K562 (cell line): ENCODE results near the gene NELL1. TPM values are rescaled to one million over a fixed set of nuclear protein-coding genes. Genes with fewer than 3 reads are reported as not detected.

Source experiments
- ATAC-seq: fragments of 200-7000 bp; cut with Tn5 transposase; 3 replicates; pipeline ENCODE4 v1.9.1; 2020; ENCODE audit warnings: moderate library complexity
- BruUV-seq: library from RNA; stranded (reverse); fragments of 400-500 nt; replicated peaks from 2 replicates; lab custom pipeline; 2021; lab: Mats Ljungman, UMichigan
- CTCF ChIA-PET: fragments of 300-600 bp; formaldehyde crosslinking; extraction: SDS; loops from one replicate; lab custom pipeline; 2021; ENCODE audit warnings: low intra/inter-chr PET ratio; lab: Yijun Ruan, JAX
- POLR2A ChIA-PET: fragments of 300-600, 350-650 bp; sonication (Branson Sonifier 250); formaldehyde crosslinking; extraction: SDS; loops from one replicate; lab custom pipeline; 2021; ENCODE audit warnings: antibody characterized with exemption, inconsistent platforms; lab: Yijun Ruan, JAX
- DNase-seq, 4 experiments: peaks; one replicate each; pipeline versions ENCODE4 v3.0.0 to v3.0.0-alpha.2; 2011 to 2018; ENCODE audit warnings: low spot score in 3 of 4, mixed read lengths in 3 of 4; ENCODE audit errors: extremely low read depth in 1 of 4
- FAIRE-seq: peaks from 2 replicates; lab custom pipeline; 2011; peaks lifted over from hg19 to GRCh38; lab: Jason Lieb, UNC
- H2AFZ ChIP-seq: 2 replicates; pipeline ENCODE4 v1.6.0; 2011; ENCODE audit warnings: low read depth, low read length, control low read depth, inconsistent platforms
- H3K27ac ChIP-seq: fragments of 200-600 bp; 3 replicates; pipeline ENCODE4 v1.8.0; 2011; ENCODE audit warnings: low read depth, mild to moderate bottlenecking, control low read depth, inconsistent platforms, low read length, moderate library complexity, mixed read lengths; ENCODE audit errors: extremely low read depth
- H3K27me3 ChIP-seq, 2 experiments: fragments of 300-600 bp in 1 of 2; 2 replicates in 1 of 2; 3 replicates in 1 of 2; pipeline versions ENCODE4 v1.6.0 to v1.8.0; 2011; ENCODE audit warnings: inconsistent platforms in 2 of 2, low read length in 2 of 2, mild to moderate bottlenecking in 1 of 2, mixed read lengths in 1 of 2, moderate library complexity in 1 of 2; ENCODE audit not compliant: control insufficient read depth in 2 of 2, insufficient read depth in 2 of 2
- H3K36me3 ChIP-seq: fragments of 300-600 bp; 3 replicates; pipeline ENCODE4 v1.8.0; 2011; ENCODE audit warnings: mild to moderate bottlenecking, low read length, inconsistent platforms; ENCODE audit not compliant: control insufficient read depth, insufficient read depth
- H3K4me1 ChIP-seq, 2 experiments: fragments of 200-600 bp in 1 of 2; replicated peaks in 1 of 2; 2 replicates in 1 of 2; 3 replicates in 1 of 2; pipeline versions ENCODE4 v1.5.1 to v1.8.0; 2011; ENCODE audit warnings: inconsistent platforms in 2 of 2, low read length in 2 of 2, mild to moderate bottlenecking in 1 of 2, mixed read lengths in 1 of 2, moderate library complexity in 1 of 2; ENCODE audit not compliant: control insufficient read depth in 2 of 2, insufficient read depth in 2 of 2
- H3K4me2 ChIP-seq: 2 replicates; pipeline ENCODE4 v1.6.1; 2011; ENCODE audit warnings: low read length, control low read depth, inconsistent platforms, mixed read lengths; ENCODE audit not compliant: insufficient read depth
- H3K4me3 ChIP-seq: fragments of 200-600 bp; sonication (generic), shearing (Covaris generic); 2 replicates; pipeline ENCODE4 v1.5.1; 2016; ENCODE audit warnings: control low read depth, inconsistent platforms
- H3K79me2 ChIP-seq: fragments of 200-600 bp; 3 replicates; pipeline ENCODE4 v1.8.0; 2011; ENCODE audit warnings: low read length, inconsistent platforms; ENCODE audit not compliant: control insufficient read depth, insufficient read depth
- H3K9ac ChIP-seq, 2 experiments: 2 replicates each; pipeline versions ENCODE4 v1.6.0 to v1.6.1; 2011; ENCODE audit warnings: low read depth in 2 of 2, low read length in 2 of 2, control low read depth in 1 of 2, inconsistent platforms in 1 of 2, mild to moderate bottlenecking in 1 of 2, mixed read lengths in 1 of 2; ENCODE audit not compliant: insufficient read depth in 1 of 2
- H3K9me1 ChIP-seq: one replicate; pipeline ENCODE4 v1.6.0; 2011; ENCODE audit warnings: inconsistent platforms, mild to moderate bottlenecking, low read length, moderate library complexity; ENCODE audit not compliant: control insufficient read depth, insufficient read depth
- H3K9me3 ChIP-seq: replicated peaks from 2 replicates; pipeline ENCODE4 v1.5.1; 2011; ENCODE audit warnings: low read depth, low read length, inconsistent platforms; ENCODE audit not compliant: control insufficient read depth, insufficient read depth
- H4K20me1 ChIP-seq: replicated peaks from 2 replicates; pipeline ENCODE4 v1.6.1; 2011; ENCODE audit warnings: low read length, inconsistent platforms, mixed read lengths; ENCODE audit not compliant: control insufficient read depth, insufficient read depth
- CCNT2 ChIP-seq: IDR thresholded peaks from 2 replicates; pipeline ENCODE4 v1.6.1; 2011; ENCODE audit warnings: borderline replicate concordance, low read depth, mild to moderate bottlenecking, moderate library complexity, mixed read lengths, low read length; ENCODE audit not compliant: insufficient read length; ENCODE audit errors: extremely low read depth
- GABPB2 ChIP-seq: fragments of 250-450 bp; sonication (Bioruptor Pico); conservative IDR thresholded peaks from 2 replicates; pipeline ENCODE4 v1.5.1; 2021; ENCODE audit warnings: mild to moderate bottlenecking
- HCFC1 ChIP-seq: IDR thresholded peaks from 2 replicates; pipeline ENCODE4 v1.6.1; 2012; ENCODE audit warnings: low read depth, low read length, improper control_type of control experiment
- HNRNPH1 ChIP-seq: fragments of 200-400 bp; formaldehyde crosslinking; optimal IDR thresholded peaks from 2 replicates; pipeline ENCODE3; 2017; ENCODE audit warnings: low read depth, mild to moderate bottlenecking, low read length, moderate library complexity
- MCM7 ChIP-seq, 2 experiments: fragments of 450-650 bp; IDR thresholded peaks; 2 replicates each; pipeline ENCODE4 v1.6.1; 2016 to 2018
- MTA2 ChIP-seq: fragments of 450-650 bp; IDR thresholded peaks from 2 replicates; pipeline ENCODE4 v1.6.1; 2016; ENCODE audit warnings: low read depth
- NBN ChIP-seq: fragments of 450-650 bp; IDR thresholded peaks from 2 replicates; pipeline ENCODE4 v1.6.1; 2016; ENCODE audit warnings: low read depth, mild to moderate bottlenecking
- ZNF146 ChIP-seq: IDR thresholded peaks from one replicate; pipeline ENCODE4 v1.6.1; 2018; ENCODE audit warnings: missing compliant biosample characterization; ENCODE audit not compliant: unreplicated experiment
- ZNF24 ChIP-seq: fragments of 450-650 bp; IDR thresholded peaks from 2 replicates; pipeline ENCODE4 v1.6.1; 2016
- ZNF431 ChIP-seq: sonication (generic); formaldehyde crosslinking; IDR thresholded peaks from 2 replicates; pipeline ENCODE4 v1.8.0; 2022; ENCODE audit warnings: mild to moderate bottlenecking, missing genetic modification reagents
- WGBS: fragments of 100-300 bp; shearing (Covaris generic); methylation state at CpG from one replicate; pipeline ENCODE4 v1.1.6; 2016; ENCODE audit warnings: low coverage, mixed read lengths; ENCODE audit not compliant: insufficient coverage; ENCODE audit errors: missing lambda C conversion rate; 5-methylcytosine and 5-hydroxymethylcytosine counted together
- in situ Hi-C: fragments of 300-500 bp; cut with MboI; formaldehyde crosslinking; loops from 4 replicates; pipeline ENCODE4 v1.15.0; 2018; ENCODE audit warnings: inconsistent platforms, mixed read lengths
- intact Hi-C: fragments of 100-400 bp; cut with micrococcal nuclease; formaldehyde crosslinking; loops from 2 replicates; pipeline ENCODE4 v1.14.2; 2022
- polyA plus RNA-seq, 8 experiments: library from polyadenylated mRNA; depleted of rRNA in 4 of 8; stranded (reverse) in 5 of 8; unstranded in 3 of 8; fragments of >200 nt; fragmentation: Nextera tagmentation in 2 of 8; fragmentation: Illumina TruSeq in 1 of 8; extraction: Ambion mirVana in 2 of 8; extraction: Trizol in 1 of 8; gene quantifications; 2 replicates each; pipeline versions ENCODE4 v1.2.1 to v1.2.3, GENCODE V29; 2011 to 2014; ENCODE audit warnings: inconsistent platforms in 1 of 8, missing spikeins in 1 of 8
- total RNA-seq, 7 experiments: library from RNA; depleted of rRNA in 6 of 7; stranded (reverse); fragments of >200 nt in 6 of 7; fragmentation: Illumina TruSeq in 2 of 7; extraction: Trizol in 2 of 7; gene quantifications; 2 replicates each; pipeline versions ENCODE4 v1.2.1 to v1.2.3, GENCODE V29; 2011 to 2021; ENCODE audit warnings: low replicate concordance in 1 of 7
- TF ChIP-seq, protein P1 (sequence below), 2 experiments: fragments of 150-350 bp in 1 of 2; IDR thresholded peaks; 2 replicates each; pipeline ENCODE4 v1.6.1; 2012 to 2016; ENCODE audit warnings: low read depth in 2 of 2, low read length in 2 of 2, mild to moderate bottlenecking in 1 of 2, moderate library complexity in 1 of 2
- TF ChIP-seq, protein P2 (sequence below), 2 experiments: fragments of 250-450 bp in 1 of 2; fragments of 450-650 bp in 1 of 2; sonication (Bioruptor Pico) in 1 of 2; IDR thresholded peaks; 2 replicates each; pipeline versions ENCODE4 v1.6.1 to v1.8.0; 2016 to 2021; ENCODE audit warnings: mild to moderate bottlenecking in 2 of 2, moderate library complexity in 2 of 2, missing compliant biosample characterization in 1 of 2, missing genetic modification characterization in 1 of 2
- TF ChIP-seq, protein P3 (sequence below): sonication (generic); formaldehyde crosslinking; IDR thresholded peaks from 2 replicates; pipeline ENCODE4 v1.8.0; 2022; ENCODE audit warnings: mild to moderate bottlenecking, missing genetic modification reagents
- TF ChIP-seq, protein P4 (sequence below): fragments of 250-450 bp; sonication (Bioruptor Pico); IDR thresholded peaks from 2 replicates; pipeline ENCODE4 v1.8.0; 2021; ENCODE audit warnings: moderate library complexity, mild to moderate bottlenecking, inconsistent platforms
- TF ChIP-seq, protein P5 (sequence below), 2 experiments: fragments of 450-650 bp in 1 of 2; IDR thresholded peaks; 2 replicates each; pipeline ENCODE4 v1.6.1; 2011 to 2017; ENCODE audit warnings: low read depth in 2 of 2, antibody characterized with exemption in 1 of 2, borderline replicate concordance in 1 of 2, low read length in 1 of 2, mild to moderate bottlenecking in 1 of 2, mixed read lengths in 1 of 2; ENCODE audit not compliant: control insufficient read depth in 1 of 2

Gene NELL1
- total and polyA plus RNA-seq, 9 of the 15 experiments (the other 6 are each of a cell fraction or from before 2014, with no cell fraction given) = not detected

DNA sequence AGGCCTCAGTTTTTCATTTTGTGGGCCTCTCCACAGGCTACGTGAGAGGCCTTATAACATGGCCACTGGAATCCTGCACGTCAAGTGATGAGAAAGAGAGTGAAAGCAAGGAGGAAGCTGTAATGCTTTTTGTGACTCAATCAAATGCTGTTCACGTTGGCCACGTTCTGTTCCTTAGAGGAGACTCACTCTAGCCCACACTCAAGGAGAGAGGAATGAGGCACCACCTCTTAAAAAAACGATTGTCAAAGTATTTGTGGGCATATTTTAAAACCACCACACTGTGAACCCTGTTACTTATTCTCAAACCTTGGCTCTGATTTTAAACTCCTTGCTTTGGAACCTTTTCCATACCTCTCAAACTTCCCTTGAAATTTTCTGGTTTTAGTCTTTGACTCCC is 705.0 kb downstream of the NELL1 start:
- Histone ChIP-seq H3K9ac (no peak overlapping the region), H3K36me3 (no peaks in the 10 kb centered on the region), H2AFZ (no peak overlapping the region), H3K4me2 (no peak overlapping the region), H3K27me3 (no peaks in the 10 kb centered on the region), H3K9me3 (no peaks in the 10 kb centered on the region), H3K79me2 (no peaks in the 10 kb centered on the region), H3K27ac (no peak overlapping the region), H3K4me3 (no peak overlapping the region), H4K20me1 (no peaks in the 10 kb centered on the region), H3K9me1 (no peaks in the 10 kb centered on the region), H3K4me1 (no peaks in the 10 kb centered on the region)
- no peak for ATAC-seq
- ChIA-PET CTCF (no interaction called here), POLR2A (no interaction called here)
- no peak for FAIRE-seq
- BruUV-seq = no TSS peak
- WGBS = 0% methylated on average over 5 of the region's 5 CpGs
- intact Hi-C loops (no loop called here), in situ Hi-C loops (no loop called here)
- no peak for DNase-seq
- TF ChIP-seq, protein P1, sequence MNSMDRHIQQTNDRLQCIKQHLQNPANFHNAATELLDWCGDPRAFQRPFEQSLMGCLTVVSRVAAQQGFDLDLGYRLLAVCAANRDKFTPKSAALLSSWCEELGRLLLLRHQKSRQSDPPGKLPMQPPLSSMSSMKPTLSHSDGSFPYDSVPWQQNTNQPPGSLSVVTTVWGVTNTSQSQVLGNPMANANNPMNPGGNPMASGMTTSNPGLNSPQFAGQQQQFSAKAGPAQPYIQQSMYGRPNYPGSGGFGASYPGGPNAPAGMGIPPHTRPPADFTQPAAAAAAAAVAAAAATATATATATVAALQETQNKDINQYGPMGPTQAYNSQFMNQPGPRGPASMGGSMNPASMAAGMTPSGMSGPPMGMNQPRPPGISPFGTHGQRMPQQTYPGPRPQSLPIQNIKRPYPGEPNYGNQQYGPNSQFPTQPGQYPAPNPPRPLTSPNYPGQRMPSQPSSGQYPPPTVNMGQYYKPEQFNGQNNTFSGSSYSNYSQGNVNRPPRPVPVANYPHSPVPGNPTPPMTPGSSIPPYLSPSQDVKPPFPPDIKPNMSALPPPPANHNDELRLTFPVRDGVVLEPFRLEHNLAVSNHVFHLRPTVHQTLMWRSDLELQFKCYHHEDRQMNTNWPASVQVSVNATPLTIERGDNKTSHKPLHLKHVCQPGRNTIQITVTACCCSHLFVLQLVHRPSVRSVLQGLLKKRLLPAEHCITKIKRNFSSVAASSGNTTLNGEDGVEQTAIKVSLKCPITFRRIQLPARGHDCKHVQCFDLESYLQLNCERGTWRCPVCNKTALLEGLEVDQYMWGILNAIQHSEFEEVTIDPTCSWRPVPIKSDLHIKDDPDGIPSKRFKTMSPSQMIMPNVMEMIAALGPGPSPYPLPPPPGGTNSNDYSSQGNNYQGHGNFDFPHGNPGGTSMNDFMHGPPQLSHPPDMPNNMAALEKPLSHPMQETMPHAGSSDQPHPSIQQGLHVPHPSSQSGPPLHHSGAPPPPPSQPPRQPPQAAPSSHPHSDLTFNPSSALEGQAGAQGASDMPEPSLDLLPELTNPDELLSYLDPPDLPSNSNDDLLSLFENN (IDR thresholded peaks at IDR 0.05; ENCODE audit: low read depth in 2 of 2, low read length in 2 of 2) = no peak
- TF ChIP-seq, protein P2, sequence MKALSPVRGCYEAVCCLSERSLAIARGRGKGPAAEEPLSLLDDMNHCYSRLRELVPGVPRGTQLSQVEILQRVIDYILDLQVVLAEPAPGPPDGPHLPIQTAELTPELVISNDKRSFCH (CRISPR knock-in tag; IDR thresholded peaks at IDR 0.05) = no peak
- TF ChIP-seq, protein P2 (tag; IDR thresholded peaks at IDR 0.05) = no peak
- no peak for TF ChIP-seq MCM7 (IDR thresholded peaks at IDR 0.05)
- TF ChIP-seq, protein P3, sequence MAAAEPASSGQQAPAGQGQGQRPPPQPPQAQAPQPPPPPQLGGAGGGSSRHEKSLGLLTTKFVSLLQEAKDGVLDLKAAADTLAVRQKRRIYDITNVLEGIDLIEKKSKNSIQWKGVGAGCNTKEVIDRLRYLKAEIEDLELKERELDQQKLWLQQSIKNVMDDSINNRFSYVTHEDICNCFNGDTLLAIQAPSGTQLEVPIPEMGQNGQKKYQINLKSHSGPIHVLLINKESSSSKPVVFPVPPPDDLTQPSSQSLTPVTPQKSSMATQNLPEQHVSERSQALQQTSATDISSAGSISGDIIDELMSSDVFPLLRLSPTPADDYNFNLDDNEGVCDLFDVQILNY (CRISPR knock-in tag) = no peak
- TF ChIP-seq HCFC1 = no peak
- no peak for TF ChIP-seq CCNT2
- TF ChIP-seq GABPB2 (CRISPR knock-in tag) = no peak
- no peak for TF ChIP-seq MTA2
- no peak for TF ChIP-seq HNRNPH1
- no peak for TF ChIP-seq NBN
- TF ChIP-seq ZNF431 (CRISPR knock-in tag) = no peak
- TF ChIP-seq ZNF24 = no peak
- TF ChIP-seq, protein P4, sequence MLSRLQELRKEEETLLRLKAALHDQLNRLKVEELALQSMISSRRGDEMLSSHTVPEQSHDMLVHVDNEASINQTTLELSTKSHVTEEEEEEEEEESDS = no peak
- TF ChIP-seq ZNF146 (CRISPR knock-in tag) = no peak
- TF ChIP-seq, protein P5, sequence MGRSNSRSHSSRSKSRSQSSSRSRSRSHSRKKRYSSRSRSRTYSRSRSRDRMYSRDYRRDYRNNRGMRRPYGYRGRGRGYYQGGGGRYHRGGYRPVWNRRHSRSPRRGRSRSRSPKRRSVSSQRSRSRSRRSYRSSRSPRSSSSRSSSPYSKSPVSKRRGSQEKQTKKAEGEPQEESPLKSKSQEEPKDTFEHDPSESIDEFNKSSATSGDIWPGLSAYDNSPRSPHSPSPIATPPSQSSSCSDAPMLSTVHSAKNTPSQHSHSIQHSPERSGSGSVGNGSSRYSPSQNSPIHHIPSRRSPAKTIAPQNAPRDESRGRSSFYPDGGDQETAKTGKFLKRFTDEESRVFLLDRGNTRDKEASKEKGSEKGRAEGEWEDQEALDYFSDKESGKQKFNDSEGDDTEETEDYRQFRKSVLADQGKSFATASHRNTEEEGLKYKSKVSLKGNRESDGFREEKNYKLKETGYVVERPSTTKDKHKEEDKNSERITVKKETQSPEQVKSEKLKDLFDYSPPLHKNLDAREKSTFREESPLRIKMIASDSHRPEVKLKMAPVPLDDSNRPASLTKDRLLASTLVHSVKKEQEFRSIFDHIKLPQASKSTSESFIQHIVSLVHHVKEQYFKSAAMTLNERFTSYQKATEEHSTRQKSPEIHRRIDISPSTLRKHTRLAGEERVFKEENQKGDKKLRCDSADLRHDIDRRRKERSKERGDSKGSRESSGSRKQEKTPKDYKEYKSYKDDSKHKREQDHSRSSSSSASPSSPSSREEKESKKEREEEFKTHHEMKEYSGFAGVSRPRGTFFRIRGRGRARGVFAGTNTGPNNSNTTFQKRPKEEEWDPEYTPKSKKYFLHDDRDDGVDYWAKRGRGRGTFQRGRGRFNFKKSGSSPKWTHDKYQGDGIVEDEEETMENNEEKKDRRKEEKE (IDR thresholded peaks at IDR 0.05; ENCODE audit: borderline replicate concordance in 1 of 2, control insufficient read depth in 1 of 2, low read depth in 2 of 2, low read length in 1 of 2) = no peak
